ENCODE measurements around the gene BCL11B.

Gene BCL11B

DNA sequence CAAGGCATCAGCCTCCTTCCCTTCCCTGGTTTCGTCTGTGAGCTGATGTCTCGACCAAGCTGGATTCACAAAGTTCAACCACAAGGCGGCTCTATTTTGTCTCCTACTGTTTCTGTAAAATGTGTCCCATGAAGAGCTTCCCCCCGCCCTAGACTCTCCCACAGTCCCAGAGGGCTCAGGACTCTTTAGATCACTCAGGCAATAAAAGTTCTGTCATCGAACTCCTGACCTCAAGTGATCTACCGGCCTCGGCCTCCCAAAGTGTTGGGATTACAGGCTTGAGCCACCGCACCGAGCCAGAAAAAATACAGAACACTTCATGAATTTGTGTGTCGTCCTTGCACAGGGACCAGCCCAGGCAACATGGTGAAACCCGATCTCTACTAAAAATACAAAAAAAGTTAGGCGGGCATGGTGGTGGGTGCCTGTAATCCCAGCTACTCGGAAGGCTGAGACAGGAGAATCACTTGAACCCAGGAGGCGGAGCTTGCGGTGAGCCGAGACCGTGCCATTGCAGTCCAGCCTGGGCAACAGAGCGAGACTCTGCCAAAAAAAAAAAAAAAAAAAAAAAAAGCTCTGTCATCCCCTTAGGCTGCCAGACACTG, 149.4 kb downstream of the BCL11B start:
- no peak for DNase-seq (ENCODE audit: low read depth in 1 of 2, low spot score in 1 of 2)

DNA sequence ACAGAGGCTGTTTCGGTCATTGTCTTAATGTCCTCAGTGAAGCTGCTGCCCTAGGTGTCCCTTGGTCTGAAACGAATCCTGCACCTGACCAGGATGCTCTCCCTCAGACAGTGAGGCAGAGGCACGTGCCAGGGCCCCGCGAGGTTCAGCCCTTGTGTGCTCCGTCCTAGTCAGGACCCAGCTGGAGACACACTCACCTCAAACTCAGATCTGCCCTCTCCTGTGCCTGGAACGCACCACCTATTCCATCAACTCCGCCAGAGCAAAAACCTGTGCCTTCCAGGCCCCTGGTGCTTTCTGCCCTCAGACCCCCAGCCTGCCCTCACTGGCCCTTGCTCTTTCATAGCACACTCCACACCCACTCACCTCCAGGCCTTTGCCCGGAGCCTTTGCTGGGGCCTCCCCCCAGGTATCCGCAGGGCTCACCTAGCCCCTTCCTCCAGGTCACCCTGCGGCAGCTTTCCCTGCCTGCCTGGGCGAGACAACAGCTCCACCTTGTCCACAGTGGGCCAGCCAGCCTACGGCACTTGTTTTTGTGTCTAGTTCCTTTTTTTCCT, 150.6 kb downstream of the BCL11B start:
- DNase-seq (ENCODE audit: low read depth in 1 of 2, low spot score in 1 of 2), result no peak

DNA sequence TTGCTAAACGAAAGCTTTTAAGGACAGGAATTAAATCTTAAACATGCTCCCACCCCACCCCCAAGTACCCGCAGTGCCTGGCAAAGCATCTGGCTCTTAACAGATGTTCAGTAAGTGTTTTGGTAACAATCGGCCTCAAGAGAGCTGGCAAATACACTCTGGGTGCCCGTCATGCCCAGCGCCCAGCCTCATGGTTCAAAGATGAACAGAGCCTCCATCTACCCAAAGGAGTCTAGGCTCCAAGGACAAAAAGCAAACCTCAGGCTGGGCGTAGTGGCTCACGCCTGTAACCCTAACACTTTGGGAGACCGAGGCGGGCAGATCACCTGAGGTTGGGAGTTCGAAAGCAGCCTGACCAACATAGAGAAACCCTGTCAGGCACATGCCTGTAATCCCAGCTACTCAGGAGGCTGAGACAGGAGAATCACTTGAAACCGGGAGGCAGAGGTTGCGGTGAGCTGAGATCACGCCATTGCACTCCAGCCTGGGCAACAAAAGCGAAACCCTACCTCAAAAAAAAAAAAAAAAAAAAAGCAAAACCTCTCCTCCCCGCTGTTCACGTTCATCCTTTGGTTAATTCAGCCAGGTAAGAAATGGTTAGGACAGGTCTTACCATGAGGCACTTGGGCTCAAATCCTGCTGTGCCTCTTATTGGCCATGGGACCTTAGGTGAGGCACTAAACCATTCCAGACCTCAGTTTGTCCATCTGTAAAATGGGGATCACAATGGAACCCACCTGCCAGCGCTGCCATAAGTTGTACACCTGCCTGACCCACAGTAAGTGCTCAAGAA, 151.3 kb downstream of the BCL11B start:
- DNase-seq (ENCODE audit: low read depth in 1 of 2, low spot score in 1 of 2), result no peak

DNA sequence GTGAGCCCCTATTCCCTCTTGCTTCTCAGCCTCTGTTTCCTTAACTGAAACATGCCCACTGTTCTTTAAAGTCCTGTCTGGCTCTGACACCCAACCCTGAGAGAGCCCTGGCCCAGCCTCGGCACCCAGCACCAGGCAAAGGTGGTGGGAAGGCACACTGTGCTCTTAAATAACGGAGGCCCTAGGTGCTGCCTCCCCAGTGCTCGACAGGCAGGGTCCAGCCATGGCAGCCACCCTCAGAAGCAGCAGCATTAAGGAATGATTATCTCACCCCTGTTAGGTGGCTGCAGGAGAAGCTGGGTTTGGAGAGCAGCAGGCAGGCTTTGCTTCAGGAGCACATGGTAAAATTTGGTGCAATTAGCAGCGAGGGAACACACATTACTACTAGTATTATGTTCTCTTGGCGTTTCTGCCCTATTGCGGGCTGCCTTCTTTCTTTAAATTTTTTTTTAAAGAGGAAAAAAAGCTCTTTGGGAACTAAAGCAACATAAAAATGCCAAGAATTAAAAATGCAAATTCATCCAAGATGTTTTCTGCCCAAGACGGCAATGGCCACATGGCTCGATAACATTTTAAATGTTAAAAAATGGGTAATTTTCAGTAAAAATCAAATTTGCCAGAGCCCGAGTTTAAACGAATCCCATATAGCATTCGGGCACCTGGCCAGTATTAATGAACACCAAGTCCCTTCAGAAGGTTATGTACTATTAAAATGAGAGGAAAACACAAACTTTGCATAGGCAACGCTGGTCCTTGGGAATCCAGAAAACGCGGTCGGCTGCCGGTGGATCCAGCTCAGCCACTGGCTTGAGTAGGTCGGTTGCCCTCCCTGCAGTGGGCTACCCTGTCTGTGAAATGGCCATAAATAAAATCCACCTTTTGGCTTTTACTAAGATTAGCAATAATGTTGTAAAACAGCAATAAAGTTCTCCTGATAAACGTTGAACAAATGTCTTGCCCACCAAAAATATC, 152.2 kb downstream of the BCL11B start:
- DNase-seq (ENCODE audit: low read depth in 1 of 2, low spot score in 1 of 2), result no peak

Measured in activated CD4-positive, alpha-beta T cell treated with anti-CD3 and anti-CD28 coated beads, Interleukin-2, amount 50 U/mL, for 24 hours (primary cell).